ENCODE results near the gene WHAMM. TPM values are rescaled to one million over a fixed set of nuclear protein-coding genes. Genes with fewer than 3 reads are reported as not detected.

Gene WHAMM
- total RNA-seq, 2 experiments from 2014 or later: 13.8 to 14.5 TPM

DNA sequence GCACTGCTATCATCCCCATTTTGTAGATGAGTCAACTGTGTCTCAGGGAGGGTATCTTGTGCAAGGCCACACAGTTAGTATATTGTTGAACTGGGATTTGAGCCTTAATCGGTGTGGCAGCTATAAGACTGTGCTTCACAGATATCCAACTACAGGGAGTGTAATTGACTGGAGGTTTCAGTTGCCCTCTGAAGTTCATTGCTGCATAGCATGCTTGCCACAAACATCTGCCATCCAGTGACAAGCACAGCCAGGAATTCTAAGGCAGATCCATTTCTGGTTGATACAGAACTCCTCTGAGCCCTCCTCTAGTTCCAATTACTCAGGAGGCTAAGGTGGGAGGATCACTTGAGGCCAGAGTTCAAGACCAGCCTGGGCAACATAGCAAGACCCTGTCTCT lies 19.9 kb upstream of the WHAMM start:
- POLR2A ChIA-PET: no interaction called here
- CTCF ChIA-PET: no interaction called here
- no peaks in the 10 kb centered on the region for H3K4me1 Mint-ChIP-seq
- H3K4me3 Mint-ChIP-seq: no peak overlapping the region
- H3K36me3 Mint-ChIP-seq (ENCODE audit: low read depth): no peaks in the 10 kb centered on the region
- H3K9me3 Mint-ChIP-seq: no peaks in the 10 kb centered on the region
- no peak overlapping the region for H3K27ac Mint-ChIP-seq
- DNase-seq: no peak
- peaks cover 12% of the 10 kb centered on the region for H3K27me3 Mint-ChIP-seq

DNA sequence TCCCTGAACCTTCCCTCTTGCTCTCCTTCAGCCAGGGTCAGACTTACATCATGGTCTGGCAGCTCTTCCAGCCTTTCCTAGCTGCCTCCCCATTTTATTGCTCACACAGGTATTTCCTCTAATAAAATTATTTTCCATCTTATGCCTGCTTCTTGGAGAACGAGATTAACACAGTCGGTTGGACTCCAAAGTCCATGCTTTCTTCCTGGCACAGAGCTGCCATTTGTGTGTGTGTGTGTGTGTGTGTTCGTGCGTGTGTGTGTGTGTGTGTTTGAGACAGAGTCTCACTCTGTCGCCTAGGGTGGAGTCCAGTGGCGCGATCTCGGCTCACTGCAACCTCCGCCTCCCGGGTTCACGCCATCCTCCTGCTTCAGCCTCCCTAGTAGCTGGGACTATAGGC lies 19.1 kb upstream of the WHAMM start:
- ChIA-PET POLR2A (interaction anchor here (0.6 kb wide), 1 partner anchor 49 kb away, joined by 5 read pairs; no protein-coding TSS in a partner anchor), CTCF (no interaction called here)
- DNase-seq: no peak
- no peaks in the 10 kb centered on the region for H3K9me3 Mint-ChIP-seq
- no peaks in the 10 kb centered on the region for H3K36me3 Mint-ChIP-seq (ENCODE audit: low read depth)
- H3K27me3 Mint-ChIP-seq: peaks cover 12% of the 10 kb centered on the region
- no peak overlapping the region for H3K4me3 Mint-ChIP-seq
- no peaks in the 10 kb centered on the region for H3K4me1 Mint-ChIP-seq
- no peak overlapping the region for H3K27ac Mint-ChIP-seq

DNA sequence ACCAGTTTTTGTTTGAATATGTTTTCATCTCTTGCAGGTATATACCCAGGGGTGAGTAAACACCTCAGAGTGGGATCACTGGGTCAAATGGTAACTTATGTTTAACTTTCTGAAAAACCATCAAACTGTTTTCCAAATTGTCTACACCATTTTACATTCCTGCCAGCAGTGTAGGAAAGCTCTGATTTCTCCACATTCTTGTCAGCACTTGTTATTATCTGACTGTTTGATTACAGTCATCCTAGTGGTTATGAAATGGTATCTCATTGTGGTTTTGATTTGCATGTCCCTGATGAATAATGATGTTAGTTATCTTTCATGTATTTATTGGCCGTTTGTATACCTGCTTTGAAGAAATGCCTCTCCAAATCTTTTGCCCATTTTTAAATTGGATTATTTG lies 17.4 kb upstream of the WHAMM start:
- POLR2A ChIA-PET: no interaction called here
- CTCF ChIA-PET: no interaction called here
- Mint-ChIP-seq H3K4me3 (no peak overlapping the region), H3K9me3 (no peaks in the 10 kb centered on the region), H3K27ac (no peak overlapping the region), H3K27me3 (peaks cover 4% of the 10 kb centered on the region), H3K4me1 (no peaks in the 10 kb centered on the region), H3K36me3 (ENCODE audit: low read depth) (no peaks in the 10 kb centered on the region)
- no peak for DNase-seq

DNA sequence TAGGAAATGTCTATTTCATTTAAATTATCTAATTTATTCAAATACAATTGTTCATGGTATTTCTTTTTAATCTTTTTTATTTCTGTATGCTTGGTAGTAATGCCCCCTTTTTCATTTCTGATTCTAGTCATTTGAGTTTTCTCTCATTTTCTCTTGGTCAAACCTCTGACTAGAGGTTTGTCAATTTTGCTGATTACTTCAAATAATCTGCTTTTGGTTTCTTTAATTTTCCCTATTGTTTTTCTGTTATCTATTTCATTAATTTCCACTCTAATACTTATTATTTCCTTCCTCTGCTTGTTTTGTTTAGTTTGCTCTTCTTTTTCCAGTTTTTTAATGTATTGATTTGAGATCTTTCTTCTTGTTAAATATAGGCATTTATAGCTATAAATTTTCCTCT lies 15.7 kb upstream of the WHAMM start:
- no peak overlapping the region for H3K4me3 Mint-ChIP-seq
- H3K36me3 Mint-ChIP-seq (ENCODE audit: low read depth): no peaks in the 10 kb centered on the region
- peaks cover 7% of the 10 kb centered on the region for H3K27me3 Mint-ChIP-seq
- H3K4me1 Mint-ChIP-seq: no peaks in the 10 kb centered on the region
- no peak for DNase-seq
- H3K27ac Mint-ChIP-seq: no peak overlapping the region
- ChIA-PET POLR2A (no interaction called here), CTCF (no interaction called here)
- H3K9me3 Mint-ChIP-seq: no peaks in the 10 kb centered on the region

DNA sequence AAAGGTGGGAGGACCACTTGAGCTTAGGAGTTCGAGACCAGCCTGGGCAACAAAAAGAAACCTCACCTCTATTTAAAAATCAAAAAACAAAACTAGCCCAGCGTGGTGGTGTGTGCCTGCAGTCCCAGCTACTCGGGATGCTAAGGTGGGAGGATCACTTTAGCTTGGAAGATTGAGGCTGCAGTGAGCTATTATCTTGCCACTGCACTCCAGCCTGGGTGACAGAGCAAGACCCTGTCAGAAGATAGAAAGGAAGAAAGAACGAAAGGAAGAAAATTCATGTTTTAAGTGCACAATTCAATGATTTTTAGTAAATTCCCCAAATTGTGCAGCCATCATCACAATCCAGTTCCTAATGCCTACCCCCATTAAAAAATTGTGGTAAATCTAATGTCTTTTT lies 11.3 kb upstream of the WHAMM start:
- Mint-ChIP-seq H3K4me3 (no peak overlapping the region), H3K27me3 (peaks cover 32% of the 10 kb centered on the region), H3K27ac (no peak overlapping the region), H3K36me3 (ENCODE audit: low read depth) (no peaks in the 10 kb centered on the region), H3K9me3 (no peaks in the 10 kb centered on the region), H3K4me1 (no peaks in the 10 kb centered on the region)
- DNase-seq: no peak
- ChIA-PET CTCF (no interaction called here), POLR2A (interaction anchor here (0.6 kb wide), 1 partner anchor 11 kb away, joined by 3 read pairs; no protein-coding TSS in a partner anchor)

DNA sequence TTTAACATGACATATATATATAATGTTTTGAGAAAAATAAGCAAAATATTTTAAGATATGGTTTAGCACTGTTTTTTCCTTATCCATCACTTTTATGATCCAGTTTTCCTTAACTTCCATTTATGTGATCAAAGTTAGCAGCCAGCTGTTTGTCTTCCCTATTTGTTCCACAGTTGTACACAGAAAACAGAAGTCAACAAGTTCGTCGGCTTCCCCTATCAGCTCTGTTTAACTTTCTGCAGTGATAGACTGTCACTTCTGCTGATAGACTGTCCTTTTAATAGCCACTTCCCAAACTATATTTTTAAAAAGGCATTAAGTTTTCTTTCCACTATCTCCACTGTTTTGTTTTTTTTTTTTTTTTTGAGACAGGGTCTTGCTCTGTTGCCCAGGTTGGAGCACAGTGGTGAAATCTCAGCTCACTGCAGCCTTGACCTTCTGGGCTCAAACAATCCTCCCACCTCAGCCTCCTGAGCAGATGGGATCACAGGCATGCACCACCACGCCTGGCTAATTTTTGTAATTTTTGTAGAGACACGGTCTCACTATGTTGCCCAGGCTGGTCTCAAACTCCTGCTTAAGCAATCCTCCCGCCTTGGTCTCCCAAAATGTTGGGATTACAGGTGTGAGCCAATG lies 10.8 kb upstream of the WHAMM start:
- no peaks in the 10 kb centered on the region for H3K36me3 Mint-ChIP-seq (ENCODE audit: low read depth)
- peaks cover 34% of the 10 kb centered on the region for H3K27me3 Mint-ChIP-seq
- no peak overlapping the region for H3K27ac Mint-ChIP-seq
- DNase-seq: no peak
- no peak overlapping the region for H3K4me3 Mint-ChIP-seq
- no peaks in the 10 kb centered on the region for H3K4me1 Mint-ChIP-seq
- CTCF ChIA-PET: interaction anchor here (2.2 kb wide), 1 partner anchor 11 kb away, joined by 7 read pairs; the partner anchor contains the start of gene WHAMM
- no peaks in the 10 kb centered on the region for H3K9me3 Mint-ChIP-seq
- POLR2A ChIA-PET: interaction anchor here (0.6 kb wide), 1 partner anchor 10 kb away, joined by 3 read pairs; no protein-coding TSS in a partner anchor

DNA sequence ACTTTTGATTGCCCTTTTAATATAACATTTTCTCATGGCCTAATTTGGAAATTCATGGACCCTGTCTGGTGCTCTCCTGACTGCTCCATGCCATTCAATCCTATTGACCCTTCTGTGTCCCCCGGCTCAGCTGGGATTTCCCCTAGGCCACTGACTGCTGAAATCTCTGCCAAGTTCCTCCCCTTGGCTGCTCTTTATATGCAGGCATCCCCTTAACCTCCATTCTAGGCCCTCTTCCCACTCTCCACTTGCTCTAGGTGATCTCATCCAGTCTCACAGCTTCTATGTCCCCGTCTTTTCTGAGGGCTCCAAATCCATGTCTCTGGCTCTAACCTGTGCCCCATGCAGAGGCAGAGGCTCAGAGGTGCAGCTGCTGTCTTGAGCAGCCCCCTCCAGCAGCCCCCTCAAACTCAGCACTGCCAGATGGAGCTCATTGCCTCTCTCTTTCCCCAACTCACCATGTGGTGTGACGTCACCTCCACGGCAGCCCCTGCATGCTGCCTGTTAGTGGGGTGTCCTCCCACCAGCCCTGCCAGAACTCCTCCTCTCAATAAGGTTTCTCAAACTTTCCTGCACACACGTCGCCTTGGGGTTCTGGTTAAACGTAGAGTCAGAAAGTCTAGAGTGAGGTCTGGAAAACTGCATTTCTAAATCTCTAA lies 10.1 kb upstream of the WHAMM start:
- H3K36me3 Mint-ChIP-seq (ENCODE audit: low read depth): no peaks in the 10 kb centered on the region
- CTCF ChIA-PET: interaction anchor here (2.2 kb wide), 1 partner anchor 10 kb away, joined by 7 read pairs; the partner anchor contains the start of gene WHAMM

DNA sequence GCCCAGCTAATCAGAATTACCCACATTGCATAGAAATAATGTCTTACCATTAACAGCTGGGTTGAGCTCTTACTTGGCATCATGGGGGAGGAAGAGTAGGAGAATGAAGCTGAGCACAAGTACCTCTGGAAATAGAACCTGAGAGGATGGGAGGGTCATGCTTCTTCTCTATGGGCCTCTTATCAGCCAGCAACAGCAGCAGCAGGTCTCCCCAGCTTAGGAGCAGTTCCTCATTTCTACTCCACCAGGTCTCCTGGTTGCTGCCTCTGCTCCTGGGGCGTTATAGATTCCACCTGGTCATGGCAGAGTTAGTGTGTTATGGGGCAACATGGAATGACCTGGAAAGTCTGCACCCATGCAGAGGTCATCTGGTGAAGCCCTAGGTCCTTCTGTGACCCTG lies 6.9 kb upstream of the WHAMM start:
- H3K4me3 Mint-ChIP-seq: no peak overlapping the region
- H3K36me3 Mint-ChIP-seq (ENCODE audit: low read depth): no peaks in the 10 kb centered on the region
- POLR2A ChIA-PET: no interaction called here
- H3K27me3 Mint-ChIP-seq: peaks cover 56% of the 10 kb centered on the region
- CTCF ChIA-PET: no interaction called here
- DNase-seq: no peak
- no peak overlapping the region for H3K27ac Mint-ChIP-seq
- H3K4me1 Mint-ChIP-seq: no peaks in the 10 kb centered on the region
- no peaks in the 10 kb centered on the region for H3K9me3 Mint-ChIP-seq

More for the DNA sequence above, 10.1 kb upstream of the WHAMM start:
- POLR2A ChIA-PET: no interaction called here
- no peak for DNase-seq
- H3K27ac Mint-ChIP-seq: no peak overlapping the region
- no peaks in the 10 kb centered on the region for H3K4me1 Mint-ChIP-seq
- H3K9me3 Mint-ChIP-seq: no peaks in the 10 kb centered on the region
- H3K27me3 Mint-ChIP-seq: peaks cover 39% of the 10 kb centered on the region
- H3K4me3 Mint-ChIP-seq: no peak overlapping the region

DNA sequence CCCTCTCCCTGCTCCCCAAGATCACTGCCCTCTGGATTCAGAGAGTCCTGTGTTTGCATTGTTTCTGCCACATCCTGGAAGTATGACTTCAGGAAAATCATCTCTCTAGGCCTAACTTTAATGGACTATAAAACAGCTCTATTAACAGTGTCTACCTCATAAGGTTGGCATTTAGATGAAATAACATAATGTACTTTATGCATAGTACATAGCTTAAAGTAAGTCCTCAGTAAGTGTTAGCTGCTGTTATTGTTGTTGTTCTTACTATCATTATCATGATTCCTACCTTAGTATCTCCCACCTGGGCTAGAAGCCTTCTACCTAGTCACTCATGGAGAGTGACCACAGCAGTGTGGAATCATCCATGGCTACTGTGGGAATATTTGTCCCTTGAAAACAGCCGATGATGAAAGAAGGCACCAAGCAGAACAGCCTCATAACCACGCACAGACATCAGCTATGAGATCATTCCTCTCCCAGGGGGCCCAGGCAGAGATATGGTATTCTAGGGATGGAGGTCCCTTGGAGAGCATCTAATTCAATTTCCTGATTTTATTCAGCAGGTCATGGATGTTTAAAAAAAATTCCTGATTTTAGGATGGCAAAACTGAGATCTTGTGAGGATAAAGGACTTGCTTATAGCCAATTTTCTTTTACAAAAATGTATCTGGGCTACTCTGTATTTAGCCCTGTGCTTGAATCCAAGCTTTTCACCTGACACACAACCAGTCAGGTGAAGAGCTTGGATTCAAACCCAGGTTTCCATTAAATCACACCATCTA lies 5.4 kb upstream of the WHAMM start:
- Mint-ChIP-seq H3K4me3 (no peak overlapping the region), H3K27ac (no peak overlapping the region), H3K36me3 (ENCODE audit: low read depth) (no peaks in the 10 kb centered on the region), H3K4me1 (peaks cover 6% of the 10 kb centered on the region), H3K27me3 (peaks cover 53% of the 10 kb centered on the region), H3K9me3 (no peaks in the 10 kb centered on the region)
- ChIA-PET CTCF (interaction anchor here (1.5 kb wide), 1 partner anchor 10 kb away, joined by 3 read pairs; no protein-coding TSS in a partner anchor), POLR2A (no interaction called here)
- DNase-seq: no peak

DNA sequence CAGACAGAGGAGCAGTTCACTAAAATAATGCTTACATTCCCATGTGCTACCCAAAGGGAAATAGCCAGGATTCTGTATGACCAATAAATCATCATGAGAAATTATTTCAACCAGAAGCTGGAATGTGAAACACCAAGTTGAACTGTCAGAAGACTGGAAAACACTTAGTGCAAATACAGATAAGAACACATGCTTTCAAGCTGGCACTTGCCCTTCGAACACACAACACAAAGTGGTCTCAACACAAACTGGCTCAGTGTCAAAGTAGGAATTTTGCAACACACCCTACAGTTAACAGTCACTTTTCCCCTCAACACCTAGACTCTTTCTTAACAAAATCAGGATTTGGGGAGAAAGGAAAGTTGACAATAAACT lies 4.9 kb upstream of the WHAMM start:
- Mint-ChIP-seq H3K4me3 (no peak overlapping the region), H3K9me3 (no peaks in the 10 kb centered on the region), H3K27ac (no peak overlapping the region), H3K27me3 (peaks cover 48% of the 10 kb centered on the region), H3K36me3 (ENCODE audit: low read depth) (no peaks in the 10 kb centered on the region), H3K4me1 (peaks cover 10% of the 10 kb centered on the region)
- DNase-seq: no peak
- CTCF ChIA-PET: interaction anchor here (1.5 kb wide), 1 partner anchor 9 kb away, joined by 3 read pairs; no protein-coding TSS in a partner anchor
- POLR2A ChIA-PET: interaction anchor here (0.6 kb wide), 1 partner anchor 54 kb away, joined by 3 read pairs; no protein-coding TSS in a partner anchor

DNA sequence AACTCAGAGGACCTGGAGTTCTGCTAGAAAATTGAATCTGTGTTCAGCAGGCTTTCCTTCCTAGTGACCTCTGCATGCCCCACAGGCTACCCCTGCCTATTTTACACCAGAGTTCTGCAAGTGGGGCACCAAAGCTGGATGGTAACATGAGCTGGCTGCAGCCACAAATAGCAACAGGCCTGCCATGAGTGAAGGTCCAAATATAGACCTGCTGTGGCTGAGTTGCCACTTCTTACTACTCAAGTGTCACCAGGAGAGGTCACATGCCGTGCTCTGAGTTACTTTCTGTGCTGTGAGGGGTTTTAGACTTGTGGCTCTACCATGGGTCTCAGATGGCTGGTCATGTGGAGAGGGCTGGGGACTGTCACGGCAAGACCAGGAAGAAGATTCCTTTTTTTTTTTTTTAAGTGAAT lies 3.4 kb upstream of the WHAMM start, which contains the start of gene FSD2:
Gene FSD2, minus strand, starts transcription at position 76 of the 413 bp plus-strand sequence. CDS start 18,679 bp downstream, outside the sequence.
- DNase-seq: no peak
- Mint-ChIP-seq H3K27ac (no peak within 1 kb of the TSS), H3K9me3 (no peaks in the 10 kb centered on the region), H3K4me1 (peaks cover 10% of the 10 kb centered on the region), H3K27me3 (peaks cover 41% of the 10 kb centered on the region), H3K36me3 (ENCODE audit: low read depth) (no peaks in the 10 kb centered on the region), H3K4me3 (no peak within 1 kb of the TSS)
- CTCF ChIA-PET: no interaction called here
- POLR2A ChIA-PET: no interaction called here

DNA sequence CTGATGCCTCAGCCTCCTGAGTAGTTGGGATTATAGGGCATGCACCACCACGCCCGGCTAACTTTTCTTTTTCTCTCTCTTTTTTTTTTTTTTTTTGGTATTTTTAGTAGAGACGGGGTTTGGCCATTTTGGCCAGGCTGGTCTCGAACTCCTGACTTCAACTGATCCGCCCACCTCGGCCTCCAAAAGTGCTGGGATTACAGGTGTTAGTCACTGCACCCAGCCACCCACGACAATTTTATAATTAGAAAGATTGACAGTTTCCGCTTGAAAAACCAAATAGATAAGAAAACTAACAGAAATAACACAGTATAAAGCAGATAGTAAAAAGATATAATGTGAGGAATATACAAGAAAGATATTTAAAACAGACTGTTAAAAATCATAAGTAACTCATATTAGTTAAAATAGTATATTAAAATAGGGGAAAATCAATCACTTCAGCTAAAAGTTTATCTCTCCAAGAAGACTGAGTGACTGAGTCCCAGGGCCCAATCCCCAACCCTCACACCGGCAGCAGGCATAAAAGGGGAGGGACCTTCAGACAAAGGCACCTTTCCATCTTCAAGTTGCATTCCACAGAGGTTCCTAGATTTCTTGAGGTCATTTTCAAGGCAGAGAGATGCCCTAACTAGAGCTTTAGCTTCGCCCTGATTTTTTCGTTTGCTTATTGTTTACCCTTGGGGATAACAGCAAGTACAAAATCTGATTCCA lies 1.4 kb upstream of the WHAMM start:
- peaks cover 29% of the 10 kb centered on the region for H3K27me3 Mint-ChIP-seq
- POLR2A ChIA-PET: no interaction called here
- no peak overlapping the region for H3K4me3 Mint-ChIP-seq
- peaks cover 25% of the 10 kb centered on the region for H3K4me1 Mint-ChIP-seq
- no peaks in the 10 kb centered on the region for H3K9me3 Mint-ChIP-seq
- CTCF ChIA-PET: interaction anchor here (2.1 kb wide), 1 partner anchor 57 kb away, joined by 5 read pairs; no protein-coding TSS in a partner anchor
- DNase-seq: no peak
- H3K36me3 Mint-ChIP-seq (ENCODE audit: low read depth): peaks cover 15% of the 10 kb centered on the region
- no peak overlapping the region for H3K27ac Mint-ChIP-seq
